Chondrocyte (in vitro differentiated cells): ENCODE measurements around the gene TXNL1. TPM values are rescaled to one million over a fixed set of nuclear protein-coding genes. Genes with fewer than 3 reads are reported as not detected.
A peak's percentile ranks its signal among the peaks of the same experiment; 100 is the strongest.

Experiments
- DNase-seq: peaks from one replicate; pipeline ENCODE4 v3.0.0; 2021; ENCODE audit warnings: mixed read lengths, low spot score
- H3K27ac Mint-ChIP-seq: one replicate; pipeline ENCODE4 v1.8.0; 2021; ENCODE audit warnings: mild to moderate bottlenecking, moderate library complexity, mixed read lengths; ENCODE audit not compliant: unreplicated experiment
- H3K27me3 Mint-ChIP-seq: 2 replicates; pipeline ENCODE4 v1.8.0; 2021; ENCODE audit warnings: low read depth, mixed read lengths
- H3K36me3 Mint-ChIP-seq: 2 replicates; pipeline ENCODE4 v1.8.0; 2021; ENCODE audit warnings: low read depth, mixed read lengths
- H3K4me1 Mint-ChIP-seq: 2 replicates; pipeline ENCODE4 v1.8.0; 2021; ENCODE audit warnings: low read depth, mild to moderate bottlenecking, mixed read lengths
- H3K4me3 Mint-ChIP-seq: one replicate; pipeline ENCODE4 v1.8.0; 2021; ENCODE audit warnings: mild to moderate bottlenecking, moderate library complexity, mixed read lengths; ENCODE audit not compliant: unreplicated experiment
- H3K9me3 Mint-ChIP-seq: 2 replicates; pipeline ENCODE4 v1.8.0; 2021; ENCODE audit warnings: low read depth, mixed read lengths
- total RNA-seq: library from RNA; stranded (reverse); gene quantifications from 3 replicates; pipeline ENCODE4 v1.2.1, GENCODE V29; 2021
- TF ChIP-seq, protein P1 (sequence below): fragments of 200-600 bp; sonication (generic); IDR thresholded peaks from 2 replicates; pipeline ENCODE4 v1.5.0; 2021; ENCODE audit warnings: antibody characterized with exemption, mild to moderate bottlenecking, moderate library complexity

TXNL1 gene
- total RNA-seq, 1 donor from 2014 or later: 57.6 TPM

DNA sequence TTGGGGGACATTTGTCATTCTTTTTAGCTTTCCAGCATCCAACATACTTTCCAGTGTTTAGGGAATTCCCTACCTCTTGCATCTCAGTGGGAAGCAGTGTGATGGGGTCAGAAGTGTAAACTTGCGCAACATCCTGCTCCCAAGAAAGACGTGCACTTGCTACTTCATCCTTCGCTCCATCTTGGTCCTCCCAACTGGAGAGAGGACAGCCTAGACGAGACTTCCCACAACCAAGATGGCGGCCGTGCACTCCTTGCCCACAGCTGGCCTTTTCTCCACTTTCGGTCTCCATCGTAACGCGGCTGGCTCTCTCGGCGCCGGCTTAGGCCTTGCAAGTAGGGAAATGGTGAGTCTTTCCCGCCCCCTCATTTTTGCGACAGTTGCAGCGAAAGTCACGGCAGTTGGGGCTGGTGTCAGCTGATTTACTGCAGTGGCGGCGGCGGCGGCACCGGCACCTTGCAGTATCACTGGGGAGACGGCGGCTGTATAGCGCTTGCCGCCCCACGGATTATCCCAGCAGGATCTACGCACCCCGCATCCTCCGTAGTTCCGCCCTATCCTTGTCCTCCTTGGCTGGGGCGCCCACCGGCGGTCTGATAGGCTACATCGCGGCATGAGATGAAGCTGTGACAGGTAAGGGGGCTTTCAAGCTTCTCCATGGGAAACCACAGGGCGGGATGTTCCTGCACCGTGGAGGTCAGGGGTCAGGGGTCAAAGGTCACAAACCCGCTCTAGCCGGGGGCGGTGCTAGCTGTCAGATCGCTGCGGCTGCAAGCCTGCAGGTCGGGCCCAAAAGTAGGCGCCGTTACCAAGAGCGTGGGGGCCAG is 12.8 kb upstream of the TXNL1 start, which contains the start of gene WDR7:
WDR7 (plus strand) TSS at position 416 of the 827 bp plus-strand sequence. CDS start 21,157 bp downstream, outside the sequence.
- H3K36me3 Mint-ChIP-seq: no peaks in the 10 kb centered on the region
- peak within 1 kb of the TSS; percentile 75 for H3K4me3 Mint-ChIP-seq
- peak; percentile 98 for DNase-seq
- H3K4me1 Mint-ChIP-seq: peaks cover 20% of the 10 kb centered on the region
- TF ChIP-seq, protein P1, sequence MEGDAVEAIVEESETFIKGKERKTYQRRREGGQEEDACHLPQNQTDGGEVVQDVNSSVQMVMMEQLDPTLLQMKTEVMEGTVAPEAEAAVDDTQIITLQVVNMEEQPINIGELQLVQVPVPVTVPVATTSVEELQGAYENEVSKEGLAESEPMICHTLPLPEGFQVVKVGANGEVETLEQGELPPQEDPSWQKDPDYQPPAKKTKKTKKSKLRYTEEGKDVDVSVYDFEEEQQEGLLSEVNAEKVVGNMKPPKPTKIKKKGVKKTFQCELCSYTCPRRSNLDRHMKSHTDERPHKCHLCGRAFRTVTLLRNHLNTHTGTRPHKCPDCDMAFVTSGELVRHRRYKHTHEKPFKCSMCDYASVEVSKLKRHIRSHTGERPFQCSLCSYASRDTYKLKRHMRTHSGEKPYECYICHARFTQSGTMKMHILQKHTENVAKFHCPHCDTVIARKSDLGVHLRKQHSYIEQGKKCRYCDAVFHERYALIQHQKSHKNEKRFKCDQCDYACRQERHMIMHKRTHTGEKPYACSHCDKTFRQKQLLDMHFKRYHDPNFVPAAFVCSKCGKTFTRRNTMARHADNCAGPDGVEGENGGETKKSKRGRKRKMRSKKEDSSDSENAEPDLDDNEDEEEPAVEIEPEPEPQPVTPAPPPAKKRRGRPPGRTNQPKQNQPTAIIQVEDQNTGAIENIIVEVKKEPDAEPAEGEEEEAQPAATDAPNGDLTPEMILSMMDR: peak; percentile 25
- peaks cover 7% of the 10 kb centered on the region for H3K9me3 Mint-ChIP-seq
- H3K27me3 Mint-ChIP-seq: no peaks in the 10 kb centered on the region
- H3K27ac Mint-ChIP-seq: peak within 1 kb of the TSS; percentile 86

DNA sequence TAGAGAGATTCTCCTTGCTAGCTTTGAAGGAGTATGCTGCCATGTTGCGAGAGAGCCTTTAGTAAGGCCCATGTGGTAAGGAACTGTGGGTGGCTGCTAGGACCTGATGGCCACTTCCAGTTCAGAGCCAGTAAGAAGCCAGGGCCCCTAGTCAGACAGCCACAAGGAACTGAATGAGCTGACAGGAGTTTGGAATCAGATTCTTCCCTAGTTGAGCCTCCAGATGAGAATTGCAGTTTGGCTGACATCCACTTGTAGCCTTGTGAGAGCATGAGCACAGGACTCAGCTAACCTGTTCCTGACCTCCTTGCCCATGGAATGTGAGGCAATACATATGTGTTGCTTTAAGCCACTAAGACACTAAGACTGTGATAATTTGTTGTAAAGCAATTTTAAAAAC is 11.6 kb upstream of the TXNL1 start:
- H3K4me3 Mint-ChIP-seq: no peak overlapping the region
- peaks cover 7% of the 10 kb centered on the region for H3K9me3 Mint-ChIP-seq
- H3K36me3 Mint-ChIP-seq: no peaks in the 10 kb centered on the region
- TF ChIP-seq, protein P1: no peak
- DNase-seq: no peak
- H3K4me1 Mint-ChIP-seq: peaks cover 20% of the 10 kb centered on the region
- H3K27me3 Mint-ChIP-seq: no peaks in the 10 kb centered on the region
- no peak overlapping the region for H3K27ac Mint-ChIP-seq

DNA sequence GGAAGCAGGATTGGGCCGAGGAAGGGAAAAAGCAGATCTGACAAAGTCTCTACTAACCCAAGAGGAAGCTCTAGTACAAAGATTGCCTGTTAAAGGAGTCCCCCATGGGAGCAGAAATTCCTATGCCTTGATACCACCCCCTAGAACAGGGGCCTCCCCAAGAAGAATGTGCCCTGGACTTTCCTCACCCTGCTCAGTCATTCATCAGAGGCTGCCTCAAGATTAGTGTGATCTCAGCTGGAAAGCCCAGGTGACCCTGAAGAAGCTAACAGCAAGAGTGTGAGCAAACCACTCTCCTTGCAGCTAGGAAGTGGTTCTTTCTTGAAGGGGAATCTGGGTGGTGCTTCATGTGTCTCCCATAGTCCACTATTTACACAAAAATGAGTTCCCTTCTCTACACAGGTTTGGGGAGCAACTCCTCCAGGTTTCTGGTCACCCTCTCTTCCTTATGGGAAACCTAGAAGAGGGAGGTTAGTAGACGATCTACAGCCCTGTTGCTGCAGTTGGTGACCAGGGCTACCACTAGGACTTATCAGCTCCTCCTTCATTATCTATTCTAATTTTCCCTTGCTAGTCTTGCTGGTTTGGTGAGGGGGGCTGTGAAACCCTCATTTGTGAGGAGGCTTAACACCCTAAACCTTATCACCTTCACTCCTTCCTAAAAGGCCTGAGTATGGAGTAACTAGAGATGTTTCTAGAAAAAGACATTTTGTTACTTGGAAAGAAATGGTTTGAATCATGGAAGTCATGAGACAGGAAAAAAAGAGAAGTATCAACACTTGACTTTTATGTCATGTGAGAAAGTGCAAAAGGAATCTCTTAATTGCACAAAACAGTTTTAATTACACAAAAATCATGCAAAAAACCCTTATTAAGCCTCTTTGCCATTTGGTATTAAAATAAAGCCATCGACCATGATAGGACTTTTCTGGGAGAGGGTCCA is 9.8 kb upstream of the TXNL1 start:
- DNase-seq: no peak
- no peak overlapping the region for H3K27ac Mint-ChIP-seq
- no peaks in the 10 kb centered on the region for H3K36me3 Mint-ChIP-seq
- no peak overlapping the region for H3K4me3 Mint-ChIP-seq
- H3K27me3 Mint-ChIP-seq: no peaks in the 10 kb centered on the region
- no peaks in the 10 kb centered on the region for H3K9me3 Mint-ChIP-seq
- TF ChIP-seq, protein P1: no peak
- H3K4me1 Mint-ChIP-seq: peaks cover 20% of the 10 kb centered on the region

DNA sequence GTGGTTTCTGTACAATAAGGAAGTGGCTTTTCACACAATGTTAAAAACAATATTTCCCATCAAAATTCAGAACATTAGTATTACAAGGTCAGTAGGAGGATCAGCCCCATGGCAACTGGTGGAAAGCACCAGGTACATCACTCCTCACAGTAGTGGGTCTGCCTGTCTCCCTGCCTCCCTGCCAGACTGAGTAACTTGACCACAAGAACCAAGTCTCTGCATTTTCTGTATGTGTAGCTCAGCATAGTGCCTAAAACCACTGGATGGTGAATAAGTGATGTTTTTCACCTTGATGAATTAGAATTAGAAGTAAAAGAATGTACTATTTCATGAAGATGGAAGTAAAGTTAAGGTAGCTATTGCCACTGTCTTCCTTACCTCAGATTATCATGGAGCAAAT is 8.7 kb upstream of the TXNL1 start:
- H3K4me1 Mint-ChIP-seq: peaks cover 12% of the 10 kb centered on the region
- no peak overlapping the region for H3K4me3 Mint-ChIP-seq
- H3K9me3 Mint-ChIP-seq: no peaks in the 10 kb centered on the region
- TF ChIP-seq, protein P1: no peak
- H3K27ac Mint-ChIP-seq: no peak overlapping the region
- DNase-seq: no peak
- H3K36me3 Mint-ChIP-seq: no peaks in the 10 kb centered on the region
- H3K27me3 Mint-ChIP-seq: no peaks in the 10 kb centered on the region

DNA sequence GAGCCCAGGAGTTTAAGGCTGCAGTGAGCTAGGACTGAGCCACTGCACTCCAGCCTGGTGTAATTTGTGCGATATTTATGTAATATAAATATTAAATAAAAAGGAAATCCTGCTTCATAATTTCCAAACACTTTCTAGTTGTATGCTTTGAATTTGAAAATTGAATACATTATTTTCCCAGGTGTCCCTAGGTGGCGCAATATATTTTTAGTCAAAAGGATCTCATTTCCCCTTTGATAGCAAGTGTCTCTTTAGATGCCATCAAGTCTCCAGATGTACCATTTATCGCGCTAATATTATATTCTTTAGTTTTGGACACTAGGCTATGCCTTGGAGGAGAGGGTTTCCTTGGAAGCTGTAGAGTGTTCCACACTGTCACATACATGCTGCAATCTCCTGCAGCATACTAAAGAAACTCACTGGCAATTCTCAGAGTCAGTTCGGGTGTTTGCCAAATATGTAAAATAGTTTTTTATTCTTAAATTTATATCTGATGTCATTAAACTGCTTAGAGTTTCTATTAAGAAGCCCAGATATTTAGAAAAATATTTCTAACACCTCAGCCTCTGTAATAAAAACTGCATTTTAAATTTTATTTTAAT is 7.1 kb upstream of the TXNL1 start:
- Mint-ChIP-seq H3K27me3 (no peaks in the 10 kb centered on the region), H3K9me3 (no peaks in the 10 kb centered on the region), H3K4me1 (peaks cover 2% of the 10 kb centered on the region), H3K4me3 (no peak overlapping the region), H3K27ac (no peak overlapping the region), H3K36me3 (no peaks in the 10 kb centered on the region)
- TF ChIP-seq, protein P1: peak; percentile 82
- DNase-seq: no peak
